K562 (cell line): ENCODE measurements around the gene NAP1L4. TPM values are rescaled to one million over a fixed set of nuclear protein-coding genes. Genes with fewer than 3 reads are reported as not detected.

Experiments used
- ATAC-seq: fragments of 200-7000 bp; cut with Tn5 transposase; 3 replicates; pipeline ENCODE4 v1.9.1; 2020; ENCODE audit warnings: moderate library complexity
- BruUV-seq: library from RNA; stranded (reverse); fragments of 400-500 nt; replicated peaks from 2 replicates; lab custom pipeline; 2021; lab: Mats Ljungman, UMichigan
- CTCF ChIA-PET: fragments of 300-600 bp; formaldehyde crosslinking; extraction: SDS; loops from one replicate; lab custom pipeline; 2021; ENCODE audit warnings: low intra/inter-chr PET ratio; lab: Yijun Ruan, JAX
- POLR2A ChIA-PET: fragments of 300-600, 350-650 bp; sonication (Branson Sonifier 250); formaldehyde crosslinking; extraction: SDS; loops from one replicate; lab custom pipeline; 2021; ENCODE audit warnings: antibody characterized with exemption, inconsistent platforms; lab: Yijun Ruan, JAX
- DNase-seq, 4 experiments: peaks; one replicate each; pipeline versions ENCODE4 v3.0.0 to v3.0.0-alpha.2; 2011 to 2018; ENCODE audit warnings: low spot score in 3 of 4, mixed read lengths in 3 of 4; ENCODE audit errors: extremely low read depth in 1 of 4
- FAIRE-seq: peaks from 2 replicates; lab custom pipeline; 2011; peaks lifted over from hg19 to GRCh38; lab: Jason Lieb, UNC
- H2AFZ ChIP-seq: 2 replicates; pipeline ENCODE4 v1.6.0; 2011; ENCODE audit warnings: low read depth, low read length, control low read depth, inconsistent platforms
- H3K27ac ChIP-seq: fragments of 200-600 bp; 3 replicates; pipeline ENCODE4 v1.8.0; 2011; ENCODE audit warnings: low read depth, mild to moderate bottlenecking, control low read depth, inconsistent platforms, low read length, moderate library complexity, mixed read lengths; ENCODE audit errors: extremely low read depth
- H3K27me3 ChIP-seq, 2 experiments: fragments of 300-600 bp in 1 of 2; 2 replicates in 1 of 2; 3 replicates in 1 of 2; pipeline versions ENCODE4 v1.6.0 to v1.8.0; 2011; ENCODE audit warnings: inconsistent platforms in 2 of 2, low read length in 2 of 2, mild to moderate bottlenecking in 1 of 2, mixed read lengths in 1 of 2, moderate library complexity in 1 of 2; ENCODE audit not compliant: control insufficient read depth in 2 of 2, insufficient read depth in 2 of 2
- H3K36me3 ChIP-seq: fragments of 300-600 bp; 3 replicates; pipeline ENCODE4 v1.8.0; 2011; ENCODE audit warnings: mild to moderate bottlenecking, low read length, inconsistent platforms; ENCODE audit not compliant: control insufficient read depth, insufficient read depth
- H3K4me1 ChIP-seq, 2 experiments: fragments of 200-600 bp in 1 of 2; replicated peaks in 1 of 2; 2 replicates in 1 of 2; 3 replicates in 1 of 2; pipeline versions ENCODE4 v1.5.1 to v1.8.0; 2011; ENCODE audit warnings: inconsistent platforms in 2 of 2, low read length in 2 of 2, mild to moderate bottlenecking in 1 of 2, mixed read lengths in 1 of 2, moderate library complexity in 1 of 2; ENCODE audit not compliant: control insufficient read depth in 2 of 2, insufficient read depth in 2 of 2
- H3K4me2 ChIP-seq: 2 replicates; pipeline ENCODE4 v1.6.1; 2011; ENCODE audit warnings: low read length, control low read depth, inconsistent platforms, mixed read lengths; ENCODE audit not compliant: insufficient read depth
- H3K4me3 ChIP-seq: fragments of 200-600 bp; sonication (generic), shearing (Covaris generic); 2 replicates; pipeline ENCODE4 v1.5.1; 2016; ENCODE audit warnings: control low read depth, inconsistent platforms
- H3K79me2 ChIP-seq: fragments of 200-600 bp; 3 replicates; pipeline ENCODE4 v1.8.0; 2011; ENCODE audit warnings: low read length, inconsistent platforms; ENCODE audit not compliant: control insufficient read depth, insufficient read depth
- H3K9ac ChIP-seq, 2 experiments: 2 replicates each; pipeline versions ENCODE4 v1.6.0 to v1.6.1; 2011; ENCODE audit warnings: low read depth in 2 of 2, low read length in 2 of 2, control low read depth in 1 of 2, inconsistent platforms in 1 of 2, mild to moderate bottlenecking in 1 of 2, mixed read lengths in 1 of 2; ENCODE audit not compliant: insufficient read depth in 1 of 2
- H3K9me1 ChIP-seq: one replicate; pipeline ENCODE4 v1.6.0; 2011; ENCODE audit warnings: inconsistent platforms, mild to moderate bottlenecking, low read length, moderate library complexity; ENCODE audit not compliant: control insufficient read depth, insufficient read depth
- H3K9me3 ChIP-seq: replicated peaks from 2 replicates; pipeline ENCODE4 v1.5.1; 2011; ENCODE audit warnings: low read depth, low read length, inconsistent platforms; ENCODE audit not compliant: control insufficient read depth, insufficient read depth
- H4K20me1 ChIP-seq: replicated peaks from 2 replicates; pipeline ENCODE4 v1.6.1; 2011; ENCODE audit warnings: low read length, inconsistent platforms, mixed read lengths; ENCODE audit not compliant: control insufficient read depth, insufficient read depth
- GTF2B ChIP-seq: IDR thresholded peaks from 2 replicates; pipeline ENCODE4 v1.6.1; 2011; ENCODE audit not compliant: insufficient read length; ENCODE audit errors: extremely low read depth
- NEUROD1 ChIP-seq: fragments of 150-350 bp; IDR thresholded peaks from 2 replicates; pipeline ENCODE4 v1.6.1; 2014; ENCODE audit warnings: borderline replicate concordance, low read length, low read depth; ENCODE audit not compliant: partially characterized antibody
- TARDBP ChIP-seq: fragments of 450-650 bp; IDR thresholded peaks from 2 replicates; pipeline ENCODE4 v1.6.1; 2016
- TCF3 ChIP-seq: sonication (generic); formaldehyde crosslinking; IDR thresholded peaks from 2 replicates; pipeline ENCODE4 v1.4.0; 2020; ENCODE audit warnings: mild to moderate bottlenecking, missing genetic modification reagents
- YBX1 ChIP-seq: fragments of 450-650 bp; IDR thresholded peaks from 2 replicates; pipeline ENCODE4 v1.7.1; 2016; ENCODE audit warnings: mild to moderate bottlenecking
- ZBED1 ChIP-seq: IDR thresholded peaks from 2 replicates; pipeline ENCODE4 v1.6.1; 2014
- ZNF592 ChIP-seq: fragments of 450-650 bp; IDR thresholded peaks from 2 replicates; pipeline ENCODE4 v1.6.1; 2017; ENCODE audit warnings: antibody characterized with exemption, mild to moderate bottlenecking
- WGBS: fragments of 100-300 bp; shearing (Covaris generic); methylation state at CpG from one replicate; pipeline ENCODE4 v1.1.6; 2016; ENCODE audit warnings: low coverage, mixed read lengths; ENCODE audit not compliant: insufficient coverage; ENCODE audit errors: missing lambda C conversion rate; 5-methylcytosine and 5-hydroxymethylcytosine counted together
- in situ Hi-C: fragments of 300-500 bp; cut with MboI; formaldehyde crosslinking; loops from 4 replicates; pipeline ENCODE4 v1.15.0; 2018; ENCODE audit warnings: inconsistent platforms, mixed read lengths
- intact Hi-C: fragments of 100-400 bp; cut with micrococcal nuclease; formaldehyde crosslinking; loops from 2 replicates; pipeline ENCODE4 v1.14.2; 2022
- polyA plus RNA-seq, 8 experiments: library from polyadenylated mRNA; depleted of rRNA in 4 of 8; stranded (reverse) in 5 of 8; unstranded in 3 of 8; fragments of >200 nt; fragmentation: Nextera tagmentation in 2 of 8; fragmentation: Illumina TruSeq in 1 of 8; extraction: Ambion mirVana in 2 of 8; extraction: Trizol in 1 of 8; gene quantifications; 2 replicates each; pipeline versions ENCODE4 v1.2.1 to v1.2.3, GENCODE V29; 2011 to 2014; ENCODE audit warnings: inconsistent platforms in 1 of 8, missing spikeins in 1 of 8
- total RNA-seq, 7 experiments: library from RNA; depleted of rRNA in 6 of 7; stranded (reverse); fragments of >200 nt in 6 of 7; fragmentation: Illumina TruSeq in 2 of 7; extraction: Trizol in 2 of 7; gene quantifications; 2 replicates each; pipeline versions ENCODE4 v1.2.1 to v1.2.3, GENCODE V29; 2011 to 2021; ENCODE audit warnings: low replicate concordance in 1 of 7
- TF ChIP-seq, protein P1 (sequence below): fragments of 450-650 bp; formaldehyde crosslinking; conservative IDR thresholded peaks from 2 replicates; pipeline ENCODE4 v1.4.0; 2022; ENCODE audit warnings: mild to moderate bottlenecking, missing genetic modification characterization

The NAP1L4 gene
- total and polyA plus RNA-seq, 9 of the 15 experiments (the other 6 are each of a cell fraction or from before 2014, with no cell fraction given) = 34.1 to 237 (median 179) TPM

DNA sequence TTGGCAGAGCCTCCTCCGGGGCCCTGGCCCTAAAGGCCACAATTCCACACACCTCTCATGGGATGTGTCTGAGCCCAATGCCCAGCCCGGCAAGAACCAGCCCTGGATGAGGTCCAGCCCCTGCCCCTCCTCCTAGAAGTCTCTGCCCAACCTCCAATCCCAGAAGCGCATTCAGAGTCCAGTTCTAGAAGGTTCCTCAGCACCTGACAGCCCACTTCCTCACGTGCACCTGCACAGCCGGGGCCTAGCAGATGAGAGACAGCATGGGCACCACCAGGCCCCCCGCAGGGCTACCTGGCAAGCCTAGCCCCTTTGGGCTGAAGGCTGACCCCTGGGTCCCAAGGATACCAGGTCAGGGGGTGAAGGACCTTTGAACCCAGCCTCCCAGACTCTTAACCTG, 95.1 kb downstream of the NAP1L4 start:
- no peaks in the 10 kb centered on the region for H3K36me3 ChIP-seq
- FAIRE-seq (no peak), DNase-seq (no peak), ATAC-seq (no peak)
- H3K4me2 ChIP-seq = no peak overlapping the region
- no peak for TF ChIP-seq TARDBP
- 0 out of 2 replicates have a peak, but pooled peaks have one; percentile 23 for TF ChIP-seq ZNF592
- TF ChIP-seq YBX1 = no peak
- TF ChIP-seq, protein P1, sequence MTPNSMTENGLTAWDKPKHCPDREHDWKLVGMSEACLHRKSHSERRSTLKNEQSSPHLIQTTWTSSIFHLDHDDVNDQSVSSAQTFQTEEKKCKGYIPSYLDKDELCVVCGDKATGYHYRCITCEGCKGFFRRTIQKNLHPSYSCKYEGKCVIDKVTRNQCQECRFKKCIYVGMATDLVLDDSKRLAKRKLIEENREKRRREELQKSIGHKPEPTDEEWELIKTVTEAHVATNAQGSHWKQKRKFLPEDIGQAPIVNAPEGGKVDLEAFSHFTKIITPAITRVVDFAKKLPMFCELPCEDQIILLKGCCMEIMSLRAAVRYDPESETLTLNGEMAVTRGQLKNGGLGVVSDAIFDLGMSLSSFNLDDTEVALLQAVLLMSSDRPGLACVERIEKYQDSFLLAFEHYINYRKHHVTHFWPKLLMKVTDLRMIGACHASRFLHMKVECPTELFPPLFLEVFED (CRISPR knock-in tag) = no peak
- TF ChIP-seq ZBED1 = no peak
- TF ChIP-seq GTF2B = no peak
- TF ChIP-seq TCF3 (CRISPR knock-in tag) = no peak
- no peak for TF ChIP-seq NEUROD1
- POLR2A ChIA-PET = no interaction called here
- 69% methylated on average over 6 of the region's 6 CpGs for WGBS
- intact Hi-C loops (loop anchor here (10.0 kb wide), 3 partner anchors 198 to 592 kb away; partner anchors contain the start of genes C11orf21 and TSPAN32), in situ Hi-C loops (loop anchor here (5.0 kb wide), 1 partner anchor 470 kb away; no protein-coding TSS in a partner anchor)
- H3K4me3 ChIP-seq = no peak overlapping the region
- peak overlapping the region in 1 of 2 experiments; percentile 81; a peak in 2 of 4 replicates for H3K9ac ChIP-seq
- H3K9me3 ChIP-seq = no peaks in the 10 kb centered on the region
- H4K20me1 ChIP-seq = no peaks in the 10 kb centered on the region
- H2AFZ ChIP-seq = peak overlapping the region; percentile 56; the same call in 1 of the 2 replicates
- H3K4me1 ChIP-seq = peaks cover 28 to 60% of the 10 kb centered on the region in 2 experiments; a peak in 4 of 5 replicates
- H3K27me3 ChIP-seq = no peaks in the 10 kb centered on the region
- BruUV-seq = no TSS peak
- H3K79me2 ChIP-seq = no peaks in the 10 kb centered on the region
- no peak overlapping the region for H3K27ac ChIP-seq
- no peaks in the 10 kb centered on the region for H3K9me1 ChIP-seq
- CTCF ChIA-PET = no interaction called here
